Thyroid gland (tissue), 4 donors: Measurements from ENCODE around the gene ANKRD17.

Source experiments
- POLR2A ChIP-seq, 2 donors: fragments of 450-650 bp; IDR thresholded peaks; one replicate each; pipeline ENCODE4 v1.6.1; 2017; ENCODE audit warnings: antibody characterized with exemption in 2 of 2, mild to moderate bottlenecking in 2 of 2, moderate library complexity in 1 of 2
- TF ChIP-seq, protein P1 (sequence below), 6 experiments: fragments of 200-600 bp in 3 of 6; fragments of 450-650 bp in 3 of 6; sonication (generic) in 3 of 6; IDR thresholded peaks; one replicate each; pipeline ENCODE4 v1.5.1; 2016 to 2019; ENCODE audit warnings: antibody characterized with exemption in 6 of 6, mild to moderate bottlenecking in 2 of 6, inconsistent platforms in 1 of 6, moderate library complexity in 1 of 6

DNA sequence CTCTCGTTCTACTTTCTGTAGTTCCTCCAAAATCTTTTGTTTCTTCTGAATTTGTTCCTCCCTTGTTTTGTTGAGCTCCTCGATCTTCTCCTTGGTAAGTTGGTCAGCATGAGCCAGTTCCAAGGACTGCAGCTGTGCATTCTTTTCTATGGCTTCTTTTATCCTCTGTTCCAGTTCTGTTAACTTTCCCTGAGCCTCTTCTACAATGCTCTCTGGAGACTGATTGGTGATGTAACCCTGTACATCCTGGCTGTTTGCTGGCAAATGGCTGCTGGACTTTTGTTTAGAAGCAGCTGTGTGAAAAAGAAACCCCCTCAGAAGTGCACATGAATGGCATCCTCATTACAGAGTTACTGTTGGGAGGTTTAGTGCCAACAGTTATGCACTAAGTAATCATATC is 118.6 kb downstream of the ANKRD17 start:
- TF ChIP-seq, protein P1, sequence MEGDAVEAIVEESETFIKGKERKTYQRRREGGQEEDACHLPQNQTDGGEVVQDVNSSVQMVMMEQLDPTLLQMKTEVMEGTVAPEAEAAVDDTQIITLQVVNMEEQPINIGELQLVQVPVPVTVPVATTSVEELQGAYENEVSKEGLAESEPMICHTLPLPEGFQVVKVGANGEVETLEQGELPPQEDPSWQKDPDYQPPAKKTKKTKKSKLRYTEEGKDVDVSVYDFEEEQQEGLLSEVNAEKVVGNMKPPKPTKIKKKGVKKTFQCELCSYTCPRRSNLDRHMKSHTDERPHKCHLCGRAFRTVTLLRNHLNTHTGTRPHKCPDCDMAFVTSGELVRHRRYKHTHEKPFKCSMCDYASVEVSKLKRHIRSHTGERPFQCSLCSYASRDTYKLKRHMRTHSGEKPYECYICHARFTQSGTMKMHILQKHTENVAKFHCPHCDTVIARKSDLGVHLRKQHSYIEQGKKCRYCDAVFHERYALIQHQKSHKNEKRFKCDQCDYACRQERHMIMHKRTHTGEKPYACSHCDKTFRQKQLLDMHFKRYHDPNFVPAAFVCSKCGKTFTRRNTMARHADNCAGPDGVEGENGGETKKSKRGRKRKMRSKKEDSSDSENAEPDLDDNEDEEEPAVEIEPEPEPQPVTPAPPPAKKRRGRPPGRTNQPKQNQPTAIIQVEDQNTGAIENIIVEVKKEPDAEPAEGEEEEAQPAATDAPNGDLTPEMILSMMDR (IDR thresholded peaks at IDR 0.05), result no peak
- TF ChIP-seq POLR2A (IDR thresholded peaks at IDR 0.05), result no peak
